K562 (cell line): ENCODE measurements around the gene ARHGEF16.

Experiments
- CTBP1 ChIP-seq: fragments of 450-650 bp; IDR thresholded peaks from 2 replicates; pipeline ENCODE4 v1.6.1; 2016; ENCODE audit warnings: borderline replicate concordance
- CTCF ChIP-seq, 3 experiments: IDR thresholded peaks in 2 of 3; conservative IDR thresholded peaks in 1 of 3; 2 replicates each; pipeline ENCODE4 v1.5.1; 2011 to 2012; ENCODE audit warnings: low read length in 3 of 3, mild to moderate bottlenecking in 3 of 3, control low read depth in 2 of 3, improper control_type of control experiment in 1 of 3, inconsistent platforms in 1 of 3, low read depth in 1 of 3, mixed read lengths in 1 of 3, moderate library complexity in 1 of 3; ENCODE audit not compliant: insufficient read depth in 2 of 3
- DIDO1 ChIP-seq: fragments of 450-650 bp; IDR thresholded peaks from 2 replicates; pipeline ENCODE4 v1.6.1; 2016; ENCODE audit warnings: low read depth, missing biosample characterization, missing genetic modification characterization
- FOXM1 ChIP-seq, 2 experiments: fragments of 450-650 bp in 1 of 2; sonication (generic) in 1 of 2; formaldehyde crosslinking in 1 of 2; IDR thresholded peaks; 2 replicates each; pipeline versions ENCODE4 v1.6.1 to v1.9.0; 2017 to 2022; ENCODE audit warnings: low read depth in 2 of 2, mild to moderate bottlenecking in 2 of 2, missing genetic modification reagents in 1 of 2, moderate library complexity in 1 of 2
- PHF20 ChIP-seq: fragments of 450-650 bp; IDR thresholded peaks from 2 replicates; pipeline ENCODE4 v1.6.1; 2018; ENCODE audit not compliant: partially characterized antibody
- POLR2A ChIP-seq: fragments of 450-650 bp; conservative IDR thresholded peaks from 2 replicates; pipeline ENCODE4 v1.6.1; 2016
- RAD51 ChIP-seq: fragments of 450-650 bp; IDR thresholded peaks from 2 replicates; pipeline ENCODE4 v1.7.1; 2016; ENCODE audit warnings: low read depth, mild to moderate bottlenecking, borderline replicate concordance
- RBM14 ChIP-seq: fragments of 200-400 bp; formaldehyde crosslinking; IDR thresholded peaks from 2 replicates; pipeline ENCODE4 v1.6.1; 2018; ENCODE audit warnings: low read depth, mild to moderate bottlenecking, low read length, moderate library complexity, borderline replicate concordance; ENCODE audit not compliant: insufficient read depth
- ZFP1 ChIP-seq: fragments of 450-650 bp; formaldehyde crosslinking; IDR thresholded peaks from 2 replicates; pipeline ENCODE4 v1.4.0; 2020; ENCODE audit warnings: mild to moderate bottlenecking, mixed read lengths
- ZNF184 ChIP-seq: sonication (generic); formaldehyde crosslinking; IDR thresholded peaks from 2 replicates; pipeline ENCODE4 v1.5.0; 2020; ENCODE audit warnings: missing genetic modification reagents
- TF ChIP-seq, protein P1 (sequence below): sonication (generic); formaldehyde crosslinking; IDR thresholded peaks from 2 replicates; pipeline ENCODE4 v1.8.1; 2022; ENCODE audit warnings: missing genetic modification reagents

- TF ChIP-seq RBM14, result no peak
- TF ChIP-seq POLR2A, result no peak
- TF ChIP-seq DIDO1 (tag), result no peak
- TF ChIP-seq, protein P1, sequence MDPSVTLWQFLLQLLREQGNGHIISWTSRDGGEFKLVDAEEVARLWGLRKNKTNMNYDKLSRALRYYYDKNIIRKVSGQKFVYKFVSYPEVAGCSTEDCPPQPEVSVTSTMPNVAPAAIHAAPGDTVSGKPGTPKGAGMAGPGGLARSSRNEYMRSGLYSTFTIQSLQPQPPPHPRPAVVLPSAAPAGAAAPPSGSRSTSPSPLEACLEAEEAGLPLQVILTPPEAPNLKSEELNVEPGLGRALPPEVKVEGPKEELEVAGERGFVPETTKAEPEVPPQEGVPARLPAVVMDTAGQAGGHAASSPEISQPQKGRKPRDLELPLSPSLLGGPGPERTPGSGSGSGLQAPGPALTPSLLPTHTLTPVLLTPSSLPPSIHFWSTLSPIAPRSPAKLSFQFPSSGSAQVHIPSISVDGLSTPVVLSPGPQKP, result no peak
- TF ChIP-seq ZFP1 (CRISPR knock-in tag), result no peak
- TF ChIP-seq PHF20, result no peak
- TF ChIP-seq CTBP1, result no peak
- TF ChIP-seq CTCF (IDR thresholded peaks at IDR 0.05 in 2 of 3, conservative IDR thresholded peaks at IDR 0.05 in 1 of 3; ENCODE audit: insufficient read depth in 2 of 3, low read depth in 1 of 3, low read length in 3 of 3), result no peak
- no peak for TF ChIP-seq ZNF184 (CRISPR knock-in tag)
- no peak for TF ChIP-seq FOXM1 (IDR thresholded peaks at IDR 0.05; ENCODE audit: low read depth)
- TF ChIP-seq FOXM1 (CRISPR knock-in tag; IDR thresholded peaks at IDR 0.05; ENCODE audit: low read depth), result no peak
- TF ChIP-seq RAD51, result no peak
Measured at GRCh38 chr1:3503525-3503886, 49.0 kb downstream of the ARHGEF16 start.
